ENCODE data around the gene SPINT2.
"Not testable (repeated sequence)": the region's sequence is repeated elsewhere in the genome, so short reads cannot be mapped to it uniquely, and the experiment has no call there.

SPINT2 gene, protein sequence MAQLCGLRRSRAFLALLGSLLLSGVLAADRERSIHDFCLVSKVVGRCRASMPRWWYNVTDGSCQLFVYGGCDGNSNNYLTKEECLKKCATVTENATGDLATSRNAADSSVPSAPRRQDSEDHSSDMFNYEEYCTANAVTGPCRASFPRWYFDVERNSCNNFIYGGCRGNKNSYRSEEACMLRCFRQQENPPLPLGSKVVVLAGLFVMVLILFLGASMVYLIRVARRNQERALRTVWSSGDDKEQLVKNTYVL

DNA sequence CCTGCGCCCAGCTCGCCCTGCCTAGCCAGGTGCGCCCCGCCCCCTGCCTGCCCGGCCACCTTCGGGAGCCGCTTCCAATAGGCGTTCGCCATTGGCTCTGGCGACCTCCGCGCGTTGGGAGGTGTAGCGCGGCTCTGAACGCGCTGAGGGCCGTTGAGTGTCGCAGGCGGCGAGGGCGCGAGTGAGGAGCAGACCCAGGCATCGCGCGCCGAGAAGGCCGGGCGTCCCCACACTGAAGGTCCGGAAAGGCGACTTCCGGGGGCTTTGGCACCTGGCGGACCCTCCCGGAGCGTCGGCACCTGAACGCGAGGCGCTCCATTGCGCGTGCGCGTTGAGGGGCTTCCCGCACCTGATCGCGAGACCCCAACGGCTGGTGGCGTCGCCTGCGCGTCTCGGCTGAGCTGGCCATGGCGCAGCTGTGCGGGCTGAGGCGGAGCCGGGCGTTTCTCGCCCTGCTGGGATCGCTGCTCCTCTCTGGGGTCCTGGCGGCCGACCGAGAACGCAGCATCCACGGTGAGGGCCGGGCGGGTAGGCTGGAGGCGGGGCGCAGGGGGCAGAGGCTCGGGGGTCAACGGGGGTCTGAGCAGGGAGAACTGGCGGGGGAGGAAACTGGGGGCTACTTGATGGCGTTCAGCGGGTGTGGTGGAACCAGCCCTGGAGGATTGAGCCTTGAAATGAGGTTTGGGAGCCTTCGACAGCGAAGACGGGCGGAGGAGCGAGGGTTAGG is at the start of gene SPINT2:
Gene SPINT2 (plus strand): TSS at position 88 of the 727 bp plus-strand sequence. CDS start 320 bp downstream, at position 408.
- peak in 1 of 2 donors; percentile 20 for DNase-seq (ENCODE audit: low read depth in 2 of 2)

DNA sequence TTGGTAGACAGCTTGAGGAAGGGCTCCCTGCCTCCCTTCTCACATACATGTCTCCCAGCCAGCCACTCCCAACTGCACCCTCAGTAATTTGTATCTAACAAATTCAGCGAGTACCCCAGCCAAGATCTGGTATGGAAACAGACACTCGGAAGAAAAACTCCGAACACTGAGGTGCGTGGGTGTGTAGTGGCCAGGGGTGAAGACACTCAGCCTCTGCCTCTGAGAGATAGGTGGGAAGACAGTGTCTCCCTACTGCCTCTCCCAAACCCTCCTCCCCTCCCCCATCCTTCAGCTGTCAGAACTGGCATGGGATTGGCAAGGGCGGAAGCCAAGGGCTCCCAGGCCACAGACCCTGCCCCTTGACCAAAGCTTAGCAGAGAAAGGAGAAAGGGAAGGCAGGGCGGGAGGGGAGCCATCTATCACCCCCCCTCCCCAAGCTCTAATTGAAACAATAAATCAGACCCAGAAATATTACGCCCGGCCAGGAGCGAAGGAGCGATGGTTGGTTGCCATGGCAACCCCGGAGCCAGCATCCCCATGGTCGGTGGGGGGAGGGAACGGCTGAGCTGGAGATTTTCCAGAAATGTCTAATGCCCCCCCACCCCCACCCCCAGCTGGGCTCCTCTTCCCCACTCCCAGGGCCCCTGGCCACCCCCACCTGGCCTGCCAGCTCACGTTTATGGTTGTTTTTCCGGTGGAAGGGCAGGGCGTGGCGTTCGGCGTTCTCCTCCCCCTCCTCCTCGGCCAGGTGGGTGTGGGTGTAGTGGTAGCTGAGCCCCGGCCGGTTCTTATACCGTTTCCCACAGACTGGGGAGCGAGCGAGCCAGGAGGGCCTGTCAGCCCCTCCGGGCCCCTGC is 47.4 kb upstream of the SPINT2 start:
- DNase-seq (ENCODE audit: low read depth in 2 of 2) = no peak

DNA sequence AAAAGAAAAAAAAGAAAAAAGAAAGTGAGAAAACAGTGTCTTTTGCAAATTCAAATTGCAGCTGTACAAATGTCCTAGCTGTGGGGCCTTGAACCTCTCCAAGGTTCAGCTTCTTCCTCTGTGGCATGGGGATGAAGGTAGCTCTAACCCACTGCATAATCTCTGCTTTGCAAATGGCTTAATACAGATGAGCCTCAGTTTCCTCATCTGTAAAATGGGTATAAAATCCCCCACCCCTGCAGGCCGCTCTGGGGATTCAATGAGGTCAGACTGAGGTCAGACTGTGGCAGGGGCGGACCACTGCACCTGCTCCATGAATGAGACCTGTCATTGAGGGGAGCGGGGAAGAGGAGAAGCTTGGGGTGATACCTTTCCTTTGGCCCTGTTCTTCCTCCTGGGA is 46.2 kb upstream of the SPINT2 start:
- DNase-seq (ENCODE audit: low read depth in 2 of 2) = no peak

DNA sequence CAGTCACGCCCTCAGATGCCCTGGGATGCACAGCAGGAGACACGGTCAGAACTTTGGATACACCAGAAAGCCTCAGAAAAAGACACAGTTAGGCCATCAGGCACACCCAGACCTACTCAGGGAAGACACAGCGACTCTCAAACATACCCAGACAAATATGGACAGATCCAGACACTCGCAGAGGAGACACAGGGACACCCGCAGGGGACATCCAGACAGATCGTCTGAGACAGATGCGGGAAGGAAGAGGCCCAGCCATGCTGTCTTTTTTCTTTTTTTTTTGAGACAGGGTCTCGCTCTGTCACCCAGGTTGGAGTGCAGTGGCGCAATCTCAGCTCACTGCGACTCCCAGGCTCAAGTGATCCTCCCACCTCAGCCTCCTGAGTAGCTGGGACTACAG is 45.2 kb upstream of the SPINT2 start:
- no peak for DNase-seq (ENCODE audit: low read depth in 2 of 2)

DNA sequence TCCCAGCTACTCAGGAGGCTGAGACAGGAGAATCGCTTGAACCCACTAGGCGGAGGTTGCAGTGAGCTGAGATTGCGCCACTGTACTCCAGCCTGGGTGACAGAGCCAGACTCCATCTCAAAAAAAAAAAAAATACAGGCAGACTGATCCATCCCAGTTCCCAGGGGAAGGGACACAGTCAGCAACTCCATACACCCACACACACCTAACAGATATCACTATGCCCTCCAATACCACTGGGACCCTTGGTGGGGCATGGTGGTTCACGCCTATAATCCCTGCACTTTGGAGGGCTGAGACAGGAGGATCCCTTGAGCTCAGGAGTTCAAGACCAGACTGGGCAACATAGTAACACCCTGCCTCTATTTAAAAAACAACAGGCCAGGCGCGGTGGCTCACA is 43.0 kb upstream of the SPINT2 start:
- no peak for DNase-seq (ENCODE audit: low read depth in 2 of 2)

DNA sequence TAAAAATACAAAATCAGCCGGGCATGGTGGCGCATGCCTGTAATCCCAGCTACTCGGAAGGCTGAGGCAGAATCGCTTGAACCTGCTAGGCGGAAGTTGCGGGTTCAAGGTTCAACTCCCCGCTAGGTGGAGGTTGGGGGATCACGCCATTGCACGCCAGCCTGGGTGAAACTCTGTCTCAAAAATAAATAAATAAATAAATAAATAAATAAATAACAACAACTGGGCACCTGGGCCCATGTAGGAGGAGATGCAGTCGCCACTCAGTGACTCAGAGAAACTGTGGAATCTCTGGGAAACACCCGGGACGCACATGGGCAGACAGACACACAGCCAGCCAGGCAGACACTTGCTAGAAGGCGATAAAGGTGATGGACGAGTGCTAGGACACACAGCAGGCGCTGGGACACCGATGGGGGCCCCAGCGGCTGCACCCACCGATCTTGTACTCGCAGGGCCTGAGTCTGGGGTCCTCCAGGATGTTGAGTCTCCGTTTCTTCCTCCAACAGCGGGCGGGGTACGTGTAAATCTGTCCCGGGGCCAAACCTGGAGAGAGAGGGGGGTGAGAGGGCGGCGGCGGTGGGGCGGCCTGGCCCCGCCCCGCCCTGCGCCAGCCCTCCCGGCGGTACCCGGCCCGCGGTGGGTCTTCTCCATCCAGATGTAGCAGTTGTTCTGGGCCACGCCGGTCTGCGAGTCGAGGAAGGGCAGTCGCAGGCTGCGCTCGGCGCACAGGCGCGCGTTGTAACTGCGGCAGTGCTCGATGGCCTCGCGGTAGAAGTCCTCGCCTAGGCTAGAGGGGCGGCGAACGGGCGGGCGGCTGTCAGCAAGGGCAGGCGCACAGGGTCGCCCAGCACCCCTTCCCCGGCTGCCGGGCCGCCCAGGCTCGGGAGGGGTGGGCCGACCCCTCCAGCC is 42.2 kb upstream of the SPINT2 start:
- no peak for DNase-seq (ENCODE audit: low read depth in 2 of 2)

DNA sequence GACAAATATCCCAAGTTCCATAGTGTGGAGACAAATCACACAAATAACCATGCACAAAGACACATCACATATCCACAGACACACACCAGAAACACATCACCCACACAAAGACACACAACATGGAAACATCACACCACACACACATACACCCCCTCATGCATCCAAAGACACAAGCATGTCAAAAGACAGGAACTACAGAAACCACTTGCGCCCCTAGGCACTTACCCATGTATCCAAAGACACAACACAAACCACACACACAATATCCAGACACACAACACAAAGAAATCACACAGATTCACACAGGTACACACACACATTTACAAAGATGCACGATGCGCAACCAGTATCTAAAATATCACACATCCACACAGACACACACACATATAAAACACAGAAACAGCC is 41.3 kb upstream of the SPINT2 start:
- DNase-seq (ENCODE audit: low read depth in 2 of 2) = no peak

DNA sequence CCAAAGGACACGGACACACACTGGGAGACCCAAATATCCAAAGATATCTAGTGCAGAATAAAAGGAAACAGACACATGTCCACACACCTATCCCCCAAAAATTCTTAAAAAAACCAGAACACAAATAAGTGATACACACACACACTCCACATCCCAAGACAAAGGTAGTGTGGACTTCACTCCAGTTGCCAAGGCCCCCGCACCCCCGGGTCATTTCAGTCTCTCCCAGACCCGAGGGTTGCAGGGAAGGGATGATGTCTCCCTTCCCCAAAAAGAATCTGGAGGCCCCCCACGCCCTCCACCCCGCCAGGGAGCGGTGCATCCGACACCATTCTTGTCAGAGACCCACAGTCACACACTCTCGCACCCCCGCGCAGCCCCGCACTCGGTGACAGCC is 40.8 kb upstream of the SPINT2 start:
- DNase-seq (ENCODE audit: low read depth in 2 of 2) = no peak

DNA sequence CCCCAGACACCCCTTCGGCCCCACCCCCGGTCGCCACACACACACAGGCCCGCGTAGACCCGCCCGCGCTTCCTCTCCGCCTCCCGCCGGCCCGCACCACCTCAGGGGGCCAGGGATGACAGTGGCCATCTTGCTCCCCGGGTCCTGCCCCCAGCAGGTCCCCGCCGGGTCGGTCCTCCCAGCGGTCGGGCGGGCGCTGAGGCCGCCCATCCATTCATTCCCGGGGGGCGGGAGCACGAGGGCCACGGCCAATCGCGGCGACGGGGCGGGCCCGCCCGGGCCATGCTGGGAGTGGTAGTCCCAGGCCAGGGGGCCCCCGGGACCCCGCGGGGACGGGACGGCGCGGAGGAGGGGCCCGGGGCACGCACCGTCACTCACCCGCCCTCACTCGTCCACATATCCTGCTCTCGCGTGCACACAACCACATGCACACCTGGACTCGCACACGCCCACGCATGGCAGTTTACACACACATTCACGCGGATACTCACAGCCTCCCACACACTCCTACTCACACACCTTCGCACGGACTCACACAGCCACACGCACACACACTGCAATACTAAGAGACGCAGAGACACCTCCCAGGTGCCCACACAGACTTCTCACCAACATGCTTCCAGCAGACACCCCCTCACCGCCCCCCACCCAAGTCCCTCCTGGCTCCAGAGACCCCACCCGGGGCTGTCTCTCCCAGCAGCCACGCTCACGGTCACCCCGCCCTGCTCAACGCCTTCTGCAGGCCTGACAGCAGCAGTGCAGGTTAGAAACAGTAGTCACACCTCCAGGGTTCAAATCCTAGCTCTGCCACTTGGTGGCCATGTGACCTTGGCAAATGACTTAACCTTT is 40.1 kb upstream of the SPINT2 start, which contains the start of gene DPF1:
Gene DPF1 (minus strand): TSS at position 209 of the 849 bp plus-strand sequence. CDS start 80 bp downstream, at position 129.
- no peak for DNase-seq (ENCODE audit: low read depth in 2 of 2)

DNA sequence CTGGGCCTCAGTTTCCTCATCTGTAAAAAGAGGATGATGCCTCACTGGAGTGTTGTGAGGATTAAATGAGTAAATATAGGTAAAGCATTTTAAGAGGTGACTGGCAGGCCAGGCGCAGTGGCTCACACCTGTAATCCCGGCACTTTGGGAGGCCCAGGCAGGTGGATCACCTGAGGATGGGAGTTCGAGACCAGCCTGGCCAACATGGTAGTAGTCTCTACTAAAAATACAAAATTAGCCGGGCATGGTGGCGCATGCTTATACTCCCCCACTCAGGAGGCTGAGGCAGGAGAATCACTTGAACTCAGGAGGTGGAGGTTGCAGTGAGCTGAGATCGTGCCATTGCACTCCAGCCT is 39.5 kb upstream of the SPINT2 start:
- not testable (repeated sequence) for DNase-seq (ENCODE audit: low read depth in 2 of 2)

DNA sequence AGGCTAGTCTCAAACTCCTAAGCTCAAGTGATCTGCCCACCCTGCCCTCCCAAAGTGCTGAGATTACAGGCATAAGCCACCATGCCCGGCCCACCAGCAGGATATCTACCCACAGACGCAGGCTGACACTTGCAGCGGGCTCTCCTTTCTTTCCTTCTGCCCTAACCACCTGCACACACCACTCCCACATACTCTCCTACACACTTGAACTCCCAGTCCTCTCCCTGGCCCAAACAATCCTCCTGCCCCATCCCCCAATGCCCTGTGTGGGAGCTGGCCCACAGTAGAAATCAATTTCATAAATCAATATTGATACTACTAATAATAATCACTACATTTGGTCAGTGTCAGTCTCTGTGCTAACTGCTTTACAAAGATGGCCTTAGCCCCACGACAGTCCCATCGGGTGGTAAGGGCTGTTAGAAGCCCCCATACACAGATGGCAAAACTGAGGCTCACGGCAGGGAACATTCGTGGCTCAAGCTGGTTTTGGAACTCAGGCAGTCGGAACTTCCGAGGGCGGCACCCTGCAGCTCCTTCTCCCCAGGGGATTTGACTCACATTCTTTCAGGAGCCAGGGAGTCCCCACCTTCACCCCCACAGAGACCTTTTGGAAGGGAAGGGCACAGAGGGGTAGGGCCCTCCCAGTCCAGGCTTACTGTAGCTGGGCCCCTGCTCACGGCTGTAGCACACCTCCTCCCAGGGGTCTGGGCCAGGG is 36.9 kb upstream of the SPINT2 start:
- no peak for DNase-seq (ENCODE audit: low read depth in 2 of 2)

DNA sequence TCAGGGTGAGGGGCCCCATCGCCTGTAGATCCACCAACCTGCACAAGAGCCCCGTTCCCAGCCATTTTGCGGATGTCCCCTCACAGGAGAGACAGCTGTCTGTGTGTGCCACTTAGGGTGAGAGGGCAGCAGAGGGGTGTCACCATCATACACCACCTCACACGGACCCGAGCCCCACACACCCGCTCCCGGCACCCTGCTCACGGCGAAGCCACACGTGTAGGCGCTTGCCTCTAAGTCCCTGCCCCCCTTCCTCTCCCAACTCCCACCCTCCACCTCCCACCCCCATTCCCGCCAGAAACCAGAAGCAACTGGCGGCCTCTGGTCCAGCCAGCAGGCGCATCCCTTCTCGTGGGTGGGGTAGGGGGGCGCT is 36.4 kb upstream of the SPINT2 start:
- DNase-seq (ENCODE audit: low read depth in 2 of 2) = no peak

DNA sequence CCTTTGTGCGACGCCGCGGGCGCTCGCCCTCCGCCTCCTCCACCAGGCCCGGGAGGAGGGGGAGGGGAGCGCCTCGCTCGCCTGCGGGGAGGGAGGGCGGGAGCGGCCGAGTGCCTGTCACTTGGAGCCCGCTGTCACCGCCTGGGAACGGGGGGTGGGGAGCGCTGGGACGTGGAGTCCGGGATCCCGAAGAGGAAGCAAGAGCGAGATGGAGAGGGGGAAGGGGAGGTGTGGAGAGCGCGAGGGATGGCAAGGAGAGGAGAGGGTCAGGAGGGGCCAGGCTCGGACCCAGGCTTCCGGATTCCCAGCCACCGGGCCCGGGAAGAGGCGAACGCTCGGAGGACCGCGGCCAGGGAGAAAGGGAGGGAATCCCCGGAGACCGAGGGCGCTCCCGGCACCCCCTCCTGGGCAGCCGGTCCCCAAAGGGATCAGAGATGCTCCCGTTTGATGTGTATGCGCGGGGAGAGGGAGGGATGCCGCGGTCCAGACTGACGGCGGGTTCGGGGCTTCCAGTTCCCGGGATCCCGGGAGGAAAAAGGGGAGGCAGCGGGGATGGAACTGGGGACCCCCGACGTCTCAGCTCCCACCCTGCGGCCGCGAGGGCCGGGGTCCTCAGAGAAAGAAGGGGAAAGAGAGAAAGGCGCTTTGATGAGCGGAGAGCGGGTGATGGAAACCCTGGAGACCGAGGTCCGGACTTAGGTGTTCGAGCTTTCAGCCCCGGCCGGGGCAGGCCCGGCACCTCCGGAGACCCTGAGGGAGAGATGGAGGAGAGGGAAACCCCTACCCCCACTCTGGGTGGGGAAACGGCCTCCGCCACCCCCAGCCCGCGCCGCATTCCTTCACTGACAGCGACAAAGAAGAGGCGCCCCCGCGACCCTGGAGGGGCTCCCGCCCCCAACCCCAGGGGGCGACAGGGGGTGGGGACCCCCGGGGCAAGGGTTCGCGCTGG is 35.6 kb upstream of the SPINT2 start:
- no peak for DNase-seq (ENCODE audit: low read depth in 2 of 2)

DNA sequence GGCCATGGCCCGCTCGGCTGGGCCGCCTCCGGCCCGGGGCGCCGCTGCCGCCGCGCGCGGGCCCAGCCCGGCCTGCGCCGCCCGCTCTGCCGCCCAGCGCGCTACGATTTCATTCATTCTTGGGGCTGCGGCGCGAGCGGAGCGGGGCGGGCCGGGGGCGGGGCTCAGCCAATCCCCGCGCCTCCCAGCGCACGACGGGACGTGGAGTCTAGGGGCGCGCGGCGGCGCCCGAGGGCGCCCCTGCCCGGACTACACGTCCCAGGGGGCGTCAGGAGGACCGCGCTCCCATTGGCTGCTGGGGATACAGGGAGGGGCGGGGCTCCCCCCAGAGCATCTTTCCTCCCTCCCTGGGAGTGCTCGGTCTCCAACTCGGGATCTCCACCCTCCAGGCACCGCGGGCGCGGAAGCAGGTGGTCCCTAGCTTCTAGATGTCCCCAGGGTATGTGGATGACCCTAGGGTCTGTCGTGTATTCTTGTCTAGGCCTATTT is 34.7 kb upstream of the SPINT2 start:
- peak; percentile 12 to 34 for DNase-seq (ENCODE audit: low read depth in 2 of 2)

DNA sequence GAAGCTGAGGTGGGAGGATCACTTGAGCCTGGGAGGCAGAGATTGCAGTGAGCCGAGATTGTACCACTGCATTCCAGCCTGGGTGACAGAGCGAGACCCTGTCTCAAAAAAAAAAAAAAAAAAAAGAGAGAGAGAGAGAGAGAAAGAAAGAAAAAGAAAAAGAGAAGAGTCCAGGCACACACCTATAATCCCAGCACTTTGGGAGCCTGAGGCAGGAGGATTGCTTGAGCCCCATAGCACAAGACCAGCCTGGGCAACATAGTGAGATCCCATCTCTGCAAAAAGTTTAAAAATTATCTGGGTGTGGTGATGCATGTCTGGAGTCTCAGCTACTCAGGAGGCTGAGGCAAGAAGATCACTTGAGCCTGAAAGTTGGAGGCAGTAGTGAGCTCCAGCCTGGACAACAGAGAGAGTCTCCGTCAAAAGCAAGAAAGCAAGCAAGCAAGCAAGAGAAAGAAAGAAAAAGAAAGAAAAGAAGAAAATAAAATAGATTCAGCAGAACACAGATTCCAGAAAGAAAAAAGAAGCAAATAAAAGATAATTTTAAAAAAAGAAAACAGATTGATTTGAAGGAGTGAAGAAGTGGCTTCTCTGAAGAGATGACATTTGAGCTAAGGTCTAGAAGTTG is 33.8 kb upstream of the SPINT2 start:
- not testable (repeated sequence) for DNase-seq (ENCODE audit: low read depth in 2 of 2)

DNA sequence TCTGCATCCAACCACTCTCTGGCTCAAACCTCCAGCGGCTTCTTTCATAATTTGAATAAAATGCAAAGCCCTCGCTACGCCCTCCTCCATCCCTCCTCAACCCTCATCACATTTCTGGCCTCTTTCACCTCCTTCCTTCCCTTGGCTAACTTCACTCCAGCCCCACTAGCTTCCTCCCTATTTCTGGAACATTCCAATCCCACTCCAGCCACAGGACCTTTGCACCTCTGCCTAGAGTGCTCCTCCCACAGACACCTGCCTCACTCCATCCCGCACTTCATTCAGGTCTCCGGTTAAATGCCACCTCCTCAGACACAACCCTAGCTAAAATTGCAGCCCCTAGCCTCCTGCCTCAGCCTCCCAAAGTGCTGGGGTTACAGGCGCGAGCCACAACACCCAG is 32.5 kb upstream of the SPINT2 start:
- DNase-seq (ENCODE audit: low read depth in 2 of 2) = no peak

DNA sequence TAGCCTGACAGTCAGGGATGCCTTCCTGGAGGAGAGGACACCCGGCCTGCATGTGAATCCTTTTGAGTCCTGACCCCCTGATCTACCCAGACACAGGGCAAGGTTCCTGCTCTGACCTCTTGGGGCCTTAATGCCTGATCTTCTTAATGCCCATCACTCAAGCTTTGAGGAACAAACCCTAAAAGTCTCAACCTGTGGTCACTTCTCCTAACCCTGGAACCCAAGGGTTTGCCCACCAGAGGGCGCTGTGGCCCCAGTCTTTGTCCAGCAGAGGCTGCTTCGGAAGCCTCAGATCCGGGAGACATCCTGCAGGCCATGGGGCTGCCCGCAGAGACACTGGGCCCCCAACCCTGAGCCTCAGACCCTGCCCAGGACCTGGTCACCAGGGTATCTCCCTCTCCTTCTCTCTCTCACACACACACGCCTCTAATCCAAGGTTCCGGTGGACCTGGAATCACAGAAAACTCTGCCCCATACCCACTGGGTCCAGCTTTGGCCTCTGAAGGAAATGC is 30.6 kb upstream of the SPINT2 start:
- DNase-seq (ENCODE audit: low read depth in 2 of 2) = peak; percentile 43 to 59

DNA sequence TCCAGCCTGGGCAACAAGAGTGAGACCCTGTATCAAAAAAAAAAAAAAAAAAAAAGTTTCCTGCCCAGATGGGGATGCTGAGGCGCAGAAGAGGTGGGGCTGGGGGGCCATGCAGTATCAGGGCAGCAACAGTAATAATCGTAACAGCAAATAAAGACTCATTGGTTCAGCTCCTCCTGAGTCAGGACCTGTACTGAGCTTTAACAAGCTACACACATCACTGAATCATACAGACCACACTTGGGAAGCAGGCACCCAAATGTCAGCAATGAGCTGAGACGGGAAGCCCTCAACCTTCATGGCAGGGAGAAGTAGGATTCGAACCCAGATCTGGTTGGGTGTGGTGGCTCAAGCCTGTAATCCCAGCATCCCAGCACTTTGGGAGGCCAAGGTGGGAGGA is 29.8 kb upstream of the SPINT2 start:
- DNase-seq (ENCODE audit: low read depth in 2 of 2) = no peak
